GM21619 (cell line): ENCODE data around the gene SUFU.

Experiments used
- ATAC-seq: cut with Tn5 transposase; IDR thresholded peaks from one replicate; pipeline ENCODE4 v1.9.1; 2021; ENCODE audit not compliant: unreplicated experiment

SUFU gene

DNA sequence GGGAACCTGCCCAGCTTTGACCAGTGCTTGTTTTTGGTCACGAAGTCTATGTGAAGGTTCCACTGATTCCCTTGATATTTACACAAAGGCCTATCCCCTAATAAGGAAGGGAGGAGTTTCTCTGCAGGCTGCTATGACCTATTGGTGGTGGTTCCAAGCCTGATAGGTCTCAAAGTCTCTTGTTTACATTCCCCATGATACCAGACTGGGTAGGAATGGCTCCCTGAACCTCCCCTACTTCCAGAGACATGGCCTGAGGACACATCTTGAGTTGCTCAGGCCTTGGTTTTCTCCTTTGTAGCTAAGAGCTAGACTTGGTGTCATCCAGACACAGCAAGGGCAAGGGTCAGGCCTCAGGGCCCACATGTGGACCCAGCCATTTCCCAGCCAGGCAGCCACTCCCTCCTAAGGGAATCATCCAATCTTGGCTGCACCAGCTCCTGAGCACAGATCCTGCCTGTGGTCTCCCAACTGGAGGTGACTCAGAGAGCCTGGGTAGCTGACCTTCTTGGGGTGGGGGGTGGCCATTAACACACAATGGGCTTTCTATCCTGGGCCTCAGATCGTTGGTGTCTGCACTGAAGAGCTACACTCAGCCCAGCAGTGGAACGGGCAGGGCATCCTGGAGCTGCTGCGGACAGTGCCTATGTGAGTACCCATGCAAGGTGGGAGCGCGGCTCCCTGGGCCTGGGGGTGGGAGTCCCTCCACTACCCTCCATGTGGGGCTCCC, 89.5 kb downstream of the SUFU start:
- no peak for ATAC-seq

DNA sequence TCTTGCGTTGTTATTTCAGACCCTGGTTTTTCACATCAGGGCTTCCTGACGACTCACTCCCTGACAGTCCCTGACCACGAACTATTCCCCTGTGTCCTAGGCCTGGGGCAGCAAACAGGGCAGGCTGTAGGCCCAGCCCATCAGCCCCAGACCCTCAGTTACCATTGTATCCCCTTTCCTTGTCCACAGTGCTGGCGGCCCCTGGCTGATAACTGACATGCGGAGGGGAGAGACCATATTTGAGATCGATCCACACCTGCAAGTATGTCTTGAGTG, 90.0 kb downstream of the SUFU start:
- ATAC-seq, result no peak

DNA sequence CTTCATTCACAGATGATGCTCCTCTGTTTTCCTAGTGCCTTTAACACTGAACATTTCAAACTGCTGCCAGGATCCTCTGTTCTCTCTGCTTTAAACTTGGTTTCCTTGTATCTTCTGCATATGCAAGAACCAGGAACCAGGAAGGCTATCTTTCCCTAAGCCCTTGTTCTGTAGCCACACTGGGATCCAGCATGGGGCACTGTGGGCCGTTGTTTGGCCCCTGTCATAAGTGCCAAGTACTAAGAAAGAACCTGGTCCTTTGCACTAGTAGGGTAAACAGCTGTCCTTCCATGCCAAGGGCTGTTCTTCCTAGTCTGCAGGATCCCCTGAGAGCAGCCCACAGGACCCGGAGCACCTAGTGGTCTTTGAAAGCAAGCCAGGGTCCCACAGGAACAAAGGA, 91.5 kb downstream of the SUFU start:
- ATAC-seq, result no peak

DNA sequence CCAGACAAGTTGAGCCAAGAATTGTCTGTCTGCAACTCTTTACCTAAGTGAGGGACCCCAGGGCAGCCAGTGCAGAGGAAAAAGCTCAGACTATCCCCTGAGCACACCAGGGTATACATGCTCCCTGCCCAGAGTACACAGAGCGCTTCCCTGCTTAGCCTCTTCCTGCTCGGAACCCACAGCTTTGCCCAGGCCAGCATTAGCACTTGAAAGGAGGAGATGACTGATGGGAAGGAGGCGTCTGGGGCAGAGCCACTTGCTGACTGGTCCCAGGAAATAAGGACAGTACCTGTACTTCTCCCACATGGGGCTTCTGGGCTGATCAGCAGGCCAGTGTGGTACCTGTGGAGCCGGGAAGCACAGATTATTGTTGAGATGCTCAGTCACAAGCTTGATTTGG, 92.1 kb downstream of the SUFU start:
- no peak for ATAC-seq

DNA sequence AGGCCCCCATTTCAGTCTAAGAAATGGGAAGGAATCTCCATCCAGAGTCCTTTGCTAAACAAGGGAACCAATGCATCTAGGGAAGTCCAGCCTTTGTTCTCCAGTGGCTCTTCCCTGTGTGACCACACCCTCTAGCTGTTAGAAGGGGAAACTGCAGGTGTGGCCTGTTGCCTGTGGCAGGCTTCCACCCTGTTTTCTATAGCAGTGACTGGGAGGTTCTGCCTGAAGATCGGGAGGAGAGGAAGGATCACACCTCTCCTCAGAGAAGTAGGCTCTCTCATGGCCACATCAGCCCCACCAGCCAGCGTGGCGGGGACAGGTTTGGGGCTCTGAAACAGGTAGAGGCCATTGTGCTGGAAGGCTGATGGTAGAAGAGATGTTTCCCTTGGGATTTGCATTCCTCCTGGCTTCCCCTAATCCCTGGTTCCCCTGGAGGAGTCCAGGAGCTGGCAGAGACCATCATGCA, 92.8 kb downstream of the SUFU start:
- ATAC-seq, result no peak

DNA sequence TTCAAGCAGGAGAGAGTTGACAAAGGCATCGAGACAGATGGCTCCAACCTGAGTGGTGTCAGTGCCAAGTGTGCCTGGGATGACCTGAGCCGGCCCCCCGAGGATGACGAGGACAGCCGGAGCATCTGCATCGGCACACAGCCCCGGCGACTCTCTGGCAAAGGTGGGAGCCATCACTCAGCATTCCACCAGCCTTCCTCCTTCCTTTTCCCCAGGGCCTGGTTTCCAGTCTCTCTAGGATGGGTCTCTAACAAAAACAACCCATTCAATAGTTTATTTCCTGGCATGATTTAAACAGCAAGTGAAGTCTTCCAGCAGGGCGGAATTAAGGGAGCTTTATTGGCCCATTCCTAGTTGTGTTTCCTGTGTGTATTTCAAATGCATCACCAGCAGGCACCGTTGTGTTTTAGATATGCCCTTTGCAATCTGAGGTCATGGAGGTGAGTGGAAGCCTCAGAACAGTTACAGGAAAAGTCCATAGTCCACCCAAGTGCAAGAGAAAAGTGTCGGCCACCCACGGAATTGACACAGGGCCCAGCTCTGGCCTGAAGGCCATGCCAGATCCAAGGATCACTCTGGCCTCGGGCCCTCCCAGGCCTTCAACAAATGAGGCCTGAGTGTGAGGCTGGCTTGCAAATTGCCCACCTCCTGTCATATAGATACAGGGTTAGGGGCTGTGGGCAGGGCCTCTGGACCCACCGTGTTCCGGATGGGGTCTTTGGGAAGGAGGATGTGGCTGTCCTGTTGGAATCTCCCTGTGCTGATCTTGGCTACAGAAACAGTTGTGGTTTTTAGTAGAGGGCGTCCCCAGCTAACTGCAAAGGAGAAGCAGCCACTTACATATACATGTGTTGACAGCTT, 93.6 kb downstream of the SUFU start:
- ATAC-seq, result no peak

DNA sequence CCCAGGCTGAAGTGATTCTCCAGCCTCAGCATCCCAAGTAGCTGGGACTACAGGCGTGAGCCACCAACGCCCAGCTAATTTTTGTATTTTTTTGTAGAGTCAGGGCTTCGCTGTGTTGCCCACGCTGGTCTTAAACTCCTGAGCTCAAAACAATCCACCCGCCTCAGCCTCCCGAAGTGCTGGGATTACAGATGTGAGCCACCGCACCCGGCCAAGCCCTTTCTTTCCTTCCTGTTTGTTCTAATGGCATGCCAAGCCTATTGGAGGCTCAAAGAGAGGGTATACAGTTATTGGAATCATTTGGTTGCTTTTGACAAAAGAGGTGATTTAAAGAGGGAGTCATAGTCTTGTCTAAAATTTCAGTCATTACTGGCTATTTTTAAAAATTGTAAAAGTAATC, 94.5 kb downstream of the SUFU start:
- ATAC-seq, result no peak

DNA sequence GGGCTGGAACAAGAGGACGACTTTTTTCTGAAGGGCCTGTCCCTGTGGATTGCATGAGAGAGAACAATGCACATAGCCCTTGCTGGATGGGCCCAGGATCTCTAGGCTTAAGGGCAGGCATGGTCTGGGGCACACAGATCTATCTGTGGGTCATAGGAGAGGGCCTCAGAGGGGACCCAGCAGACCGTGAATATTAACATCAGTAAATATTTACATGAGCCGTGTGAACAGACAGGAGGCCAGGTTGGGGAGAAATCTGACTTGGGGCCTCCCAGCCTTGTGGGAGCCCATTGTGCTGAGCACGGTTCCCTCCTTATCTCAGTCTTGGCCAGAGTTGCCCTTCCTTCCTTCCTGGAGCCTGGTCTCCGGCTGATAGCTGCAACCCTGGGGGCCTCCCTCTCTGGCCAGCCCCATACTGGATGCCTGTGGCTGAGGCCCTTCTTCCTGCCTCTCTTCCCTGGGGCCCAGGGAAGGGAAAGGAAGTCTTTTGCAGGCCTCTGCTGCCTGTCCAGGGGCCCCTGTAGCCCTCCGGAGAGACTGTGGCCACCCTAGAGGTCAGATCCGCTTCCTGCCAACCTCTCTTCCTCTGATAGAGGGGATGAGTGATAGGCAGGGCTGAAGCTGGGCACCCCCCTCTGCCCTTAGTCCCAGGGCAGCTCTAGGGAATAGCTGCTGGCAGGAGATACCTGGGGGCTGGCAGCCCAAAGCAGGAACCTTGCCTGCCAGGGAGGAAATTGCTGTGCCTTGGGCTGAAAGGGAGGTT, 96.0 kb downstream of the SUFU start:
- no peak for ATAC-seq

DNA sequence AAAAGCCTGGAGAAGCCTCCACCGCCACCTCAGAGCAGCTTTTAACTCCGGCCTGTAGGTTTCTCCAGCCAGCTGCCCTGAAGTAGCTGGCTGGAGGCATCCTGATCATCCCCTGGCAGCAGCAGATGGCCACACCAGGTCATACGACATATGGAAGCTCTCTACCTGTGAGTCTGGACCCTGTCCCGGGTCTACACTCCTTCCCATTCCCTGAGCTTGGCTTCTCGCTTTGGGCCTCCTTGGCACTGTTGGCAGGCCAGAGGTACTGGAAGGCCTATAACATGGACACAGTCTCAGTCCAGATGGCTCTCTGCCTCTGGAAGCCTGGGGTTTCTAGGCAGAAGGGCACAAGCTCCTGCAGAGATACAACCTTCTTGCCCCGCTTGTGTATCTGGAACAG, 97.0 kb downstream of the SUFU start:
- ATAC-seq, result no peak

DNA sequence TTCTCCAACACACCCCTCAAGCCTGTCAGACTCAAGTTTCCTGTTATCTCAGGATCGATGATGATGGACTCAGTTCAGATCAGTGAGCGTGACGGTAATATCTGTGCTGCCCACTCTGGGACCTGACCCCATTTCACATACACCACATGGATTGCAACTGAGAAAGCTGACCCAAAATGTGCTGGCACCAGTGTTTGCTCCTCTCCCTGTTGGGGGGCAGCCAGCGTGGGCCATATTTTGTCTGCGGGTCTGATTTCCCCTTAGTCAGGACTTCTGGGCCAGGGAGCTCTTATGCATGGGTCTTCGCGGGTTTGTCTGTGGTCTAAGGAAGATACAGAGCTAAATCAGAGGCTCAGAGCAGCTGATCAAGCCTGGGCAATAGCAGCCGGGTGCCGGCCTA, 97.9 kb downstream of the SUFU start:
- no peak for ATAC-seq

DNA sequence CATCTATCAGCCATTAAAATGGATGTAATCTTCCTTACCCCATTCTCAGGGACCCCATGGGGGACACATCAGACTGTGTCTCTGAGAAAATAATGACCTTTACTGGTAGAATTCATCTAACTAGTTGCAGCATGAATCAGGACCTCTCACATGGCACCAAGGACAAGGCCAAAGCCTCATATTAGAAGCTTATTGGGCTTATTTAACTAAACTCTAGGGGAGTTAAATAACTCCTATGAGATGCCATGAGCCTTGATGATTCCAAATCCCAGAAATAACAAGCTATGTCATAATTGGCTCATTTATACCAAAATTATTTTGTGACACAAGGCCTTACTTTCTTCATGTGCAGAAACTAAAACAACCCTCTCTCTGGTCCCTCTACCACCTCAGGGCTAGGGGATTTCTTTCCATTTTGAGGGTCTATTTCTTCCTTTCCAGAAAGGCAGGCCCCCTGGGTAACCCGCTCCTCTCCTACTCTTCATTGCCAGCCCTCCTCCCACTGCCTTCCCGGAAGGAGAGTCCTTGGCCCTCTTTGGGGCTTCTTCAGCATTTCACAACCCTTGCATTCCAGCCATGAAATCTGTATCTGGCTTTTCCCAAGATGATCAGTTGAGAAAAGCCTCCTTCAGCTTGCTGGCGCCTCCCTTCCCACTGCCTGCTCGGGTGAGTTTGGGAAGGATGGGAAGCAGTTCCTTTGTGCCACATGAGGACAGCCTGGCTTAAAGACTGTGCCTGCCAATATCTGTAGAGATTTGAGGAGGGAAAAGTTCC, 98.7 kb downstream of the SUFU start:
- no peak for ATAC-seq

DNA sequence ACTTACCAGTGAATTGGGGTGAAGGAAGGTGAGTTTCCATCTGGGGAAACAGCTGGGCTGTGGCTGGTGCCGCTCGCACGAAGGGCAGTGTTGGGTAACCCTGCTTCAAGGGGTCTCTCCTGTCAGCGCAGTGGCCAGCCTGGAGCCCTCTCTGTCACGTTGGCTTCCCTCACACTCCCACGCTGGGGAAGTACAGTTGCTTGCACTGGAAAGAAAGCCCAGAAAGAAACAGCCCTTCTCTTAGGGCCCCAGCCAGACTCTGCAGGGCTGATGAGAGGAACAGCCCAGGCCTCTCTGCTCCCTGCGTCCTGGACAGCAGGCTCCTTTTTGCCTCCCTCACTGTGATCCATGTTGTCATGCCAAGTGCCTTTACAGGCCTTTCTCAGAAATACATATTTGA, 100.2 kb downstream of the SUFU start:
- no peak for ATAC-seq

DNA sequence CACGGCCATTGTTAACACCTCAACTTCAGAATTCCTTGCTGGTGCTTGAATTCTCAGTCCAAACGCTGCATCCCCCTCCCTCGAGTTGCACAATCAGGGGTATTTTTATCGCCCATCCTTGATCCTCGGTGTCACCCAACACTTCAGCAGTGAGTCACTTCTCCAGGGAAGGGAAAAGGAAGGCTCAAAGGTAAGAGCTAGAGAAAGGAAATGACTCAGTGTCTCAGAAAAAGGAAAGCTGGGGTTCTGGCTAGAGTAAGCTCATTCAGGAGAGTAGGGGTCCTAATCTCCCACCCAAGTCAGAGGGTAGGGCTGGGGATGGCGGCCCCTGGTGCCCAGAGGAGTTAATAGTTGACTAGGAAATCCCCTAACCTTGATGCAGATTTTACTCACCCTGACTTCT, 100.7 kb downstream of the SUFU start:
- ATAC-seq, result no peak

DNA sequence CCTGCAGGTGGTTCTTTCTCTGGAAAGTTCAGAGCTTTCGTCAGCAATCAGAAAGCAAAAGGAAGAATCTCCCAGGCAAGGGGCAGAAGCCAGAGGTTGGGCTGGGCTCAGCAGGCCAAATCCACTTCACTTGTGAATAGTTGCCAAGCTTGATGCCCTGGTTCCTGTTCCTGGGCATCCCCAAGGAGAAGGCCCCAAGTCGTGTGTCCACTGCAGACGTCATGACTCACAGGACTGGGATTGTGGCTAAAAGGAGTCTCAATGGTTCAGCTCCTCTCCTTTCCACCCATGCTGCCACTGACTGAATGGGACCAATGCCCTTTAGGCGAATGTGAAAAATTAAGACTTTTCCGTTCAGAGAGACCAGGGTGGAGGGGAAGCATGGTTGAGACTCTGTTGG, 101.9 kb downstream of the SUFU start:
- ATAC-seq, result no peak

DNA sequence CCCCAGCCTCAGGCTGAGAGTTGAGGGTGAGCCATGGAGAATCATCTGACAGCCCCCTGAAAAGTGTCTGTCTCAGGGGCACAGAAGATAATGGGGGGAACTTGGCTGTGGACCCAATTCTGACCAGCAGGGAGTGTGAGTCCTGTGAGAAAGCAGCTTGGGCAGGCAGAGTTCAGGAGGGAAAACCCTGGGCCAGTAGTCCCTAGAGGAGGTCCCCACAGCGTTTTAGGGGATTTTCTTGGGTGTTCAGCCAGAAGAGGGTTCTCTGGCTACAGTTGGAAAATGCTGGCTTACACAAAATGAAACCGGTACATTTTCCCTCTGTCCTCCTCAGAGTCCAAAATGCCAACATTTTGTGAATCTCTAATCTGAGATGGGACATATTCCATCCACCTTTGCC, 104.7 kb downstream of the SUFU start:
- ATAC-seq, result no peak

DNA sequence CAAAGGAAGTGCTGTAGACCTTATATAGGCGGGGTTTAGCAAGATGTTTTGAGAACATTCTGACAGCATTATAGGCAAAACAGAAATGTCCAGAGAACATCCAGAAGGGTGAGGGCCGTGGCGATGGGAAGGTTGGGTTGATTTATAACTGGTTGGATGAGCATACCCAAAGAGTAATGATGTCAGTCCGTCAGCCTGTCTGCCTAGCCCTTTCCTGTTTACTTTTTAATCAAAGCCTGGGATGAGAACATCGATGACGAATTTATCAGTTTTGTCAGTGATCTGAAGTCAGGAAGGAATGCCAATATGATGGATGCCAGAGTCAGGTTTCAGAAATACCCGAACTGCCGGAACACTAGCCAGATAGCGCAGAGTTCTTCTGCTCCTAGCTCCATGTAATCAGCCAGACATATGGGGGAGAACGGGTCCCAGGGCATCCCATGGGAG, 106.7 kb downstream of the SUFU start:
- ATAC-seq, result no peak

DNA sequence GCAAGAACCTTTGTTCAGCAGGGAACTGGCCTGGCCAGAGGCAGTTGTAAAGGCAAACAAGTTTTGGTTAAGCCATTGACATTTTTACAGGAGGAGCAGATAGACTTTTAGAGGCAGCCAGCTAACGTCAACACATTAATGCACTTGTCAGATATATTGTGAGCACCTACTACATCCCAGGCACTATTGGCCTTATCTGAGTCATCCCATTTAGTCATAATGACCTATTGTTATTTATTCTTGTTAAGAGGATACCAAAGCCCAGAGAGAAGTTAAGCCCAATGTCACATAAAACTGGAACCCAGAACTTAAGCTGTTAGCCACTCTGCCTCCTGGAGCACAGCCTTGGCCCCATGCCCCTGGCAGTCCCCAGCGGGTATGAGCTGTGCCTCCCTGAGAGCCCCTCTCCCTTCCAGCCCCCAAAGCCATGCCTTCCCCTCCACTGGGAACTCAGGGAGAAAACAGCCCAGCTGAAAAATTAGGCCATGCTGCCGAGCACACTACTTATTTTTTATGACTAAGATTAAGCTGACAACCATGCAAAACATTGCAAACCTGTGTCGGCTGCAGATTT, 107.8 kb downstream of the SUFU start:
- ATAC-seq, result no peak

DNA sequence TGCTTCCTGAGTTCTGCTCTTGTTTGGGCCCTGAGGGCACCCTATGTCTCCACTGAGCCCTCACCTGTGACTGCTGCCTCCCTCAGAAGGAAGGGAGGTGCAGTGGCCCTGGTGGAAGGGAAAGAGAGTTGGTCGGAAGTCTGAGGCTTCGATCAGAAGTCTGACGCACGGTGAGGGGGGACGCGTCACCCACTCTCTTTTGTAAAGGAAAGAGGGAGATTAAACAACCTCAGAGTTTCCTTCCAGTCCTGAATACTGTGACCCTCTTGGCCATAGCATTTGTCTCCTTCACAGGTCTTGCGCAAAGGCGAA, 109.1 kb downstream of the SUFU start:
- no peak for ATAC-seq

DNA sequence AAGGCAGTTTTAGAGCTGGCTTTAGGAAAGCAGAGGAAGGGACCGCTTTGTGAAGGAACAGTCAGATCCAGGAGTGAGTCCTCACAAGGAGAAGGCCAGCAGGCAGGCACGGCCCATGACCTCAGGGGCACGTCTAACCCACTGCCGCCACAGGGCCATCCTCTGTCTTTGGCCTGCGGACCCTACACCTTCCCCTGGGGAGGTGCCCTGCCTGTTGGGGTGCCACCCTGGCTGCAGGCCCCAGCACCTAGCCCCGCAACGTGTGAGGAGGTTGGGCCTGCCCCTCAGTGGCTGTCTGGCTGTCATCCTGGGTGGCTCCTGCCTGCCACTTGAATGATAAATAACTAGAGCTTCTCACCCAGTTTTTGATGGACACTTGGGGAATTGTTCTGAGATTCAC, 109.5 kb downstream of the SUFU start:
- no peak for ATAC-seq

DNA sequence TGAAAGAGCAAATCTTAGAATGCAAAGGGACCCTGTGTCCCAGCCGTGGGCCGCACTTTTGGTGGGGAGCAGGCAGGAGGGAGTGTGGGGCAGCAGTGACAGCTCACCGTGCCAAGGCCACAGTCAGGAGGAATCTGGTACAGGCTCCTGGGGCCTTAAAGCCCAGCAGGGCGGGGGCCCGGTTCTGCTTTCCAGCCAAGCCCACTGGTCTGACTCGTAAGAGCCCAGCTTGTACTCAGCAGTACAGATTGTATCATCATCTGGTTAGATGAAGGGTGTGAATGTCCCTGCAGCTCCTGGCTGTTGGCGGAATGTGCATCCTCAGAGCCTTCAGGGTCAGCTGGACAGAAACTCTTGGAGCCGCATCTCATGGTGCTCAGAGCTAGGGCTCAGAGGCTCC, 110.0 kb downstream of the SUFU start:
- ATAC-seq, result no peak

DNA sequence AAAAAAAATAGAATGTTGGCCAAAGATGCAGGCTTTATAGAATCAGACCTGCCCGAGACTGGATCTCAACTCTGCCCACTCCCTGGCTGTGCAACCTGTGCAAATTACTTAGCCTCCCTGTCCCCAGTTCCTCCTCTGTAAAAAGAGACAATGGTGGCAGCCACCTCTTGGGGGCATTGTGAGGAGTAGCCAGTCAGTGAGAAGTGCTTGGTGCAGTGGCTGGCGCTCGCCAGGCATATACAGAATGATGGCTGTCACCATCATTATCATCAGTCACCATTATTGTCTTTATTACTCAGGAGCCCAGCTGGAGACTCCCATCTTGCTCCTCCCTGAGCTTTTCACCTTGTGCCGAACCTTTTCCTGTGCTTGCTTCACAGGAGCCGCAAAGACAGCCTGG, 111.1 kb downstream of the SUFU start:
- no peak for ATAC-seq
